HG02981 (cell line): ENCODE results near the gene STAMBP.

Source experiments
- ATAC-seq: cut with Tn5 transposase; IDR thresholded peaks from one replicate; pipeline ENCODE4 v1.9.1; 2021; ENCODE audit warnings: mild to moderate bottlenecking, moderate library complexity; ENCODE audit not compliant: unreplicated experiment

STAMBP gene

DNA sequence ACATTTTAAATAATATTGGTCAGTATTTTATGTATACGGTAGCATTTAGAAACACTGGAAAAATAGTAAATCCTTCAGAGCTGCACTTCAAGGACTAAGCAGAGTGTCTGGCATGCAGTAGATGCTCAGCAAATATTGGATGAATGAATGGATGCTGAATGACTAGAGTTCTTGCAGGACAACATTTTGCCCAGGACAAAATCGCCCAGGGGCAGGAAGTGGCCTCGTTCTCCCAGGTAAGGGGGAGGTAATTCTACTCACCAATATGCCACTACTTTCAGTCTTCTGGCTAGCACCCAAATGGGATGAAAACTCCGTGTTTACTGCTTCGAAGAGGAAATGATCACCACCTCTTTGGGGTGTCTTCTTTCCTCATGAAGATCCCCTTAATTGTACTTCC is 93.9 kb downstream of the STAMBP start:
- no peak for ATAC-seq
